Central memory CD4-positive, alpha-beta T cell (primary cell): Measurements from ENCODE around the gene OR1K1.
A peak's percentile ranks its signal among the peaks of the same experiment; 100 is the strongest.
"Not testable (repeated sequence)": the region's sequence is repeated elsewhere in the genome, so short reads cannot be mapped to it uniquely, and the experiment has no call there.

Experiments used
- DNase-seq: peaks from one replicate; pipeline ENCODE4 v3.0.0; 2022
- total RNA-seq, 3 experiments: gene quantifications; one replicate each; lab custom pipeline; 2026; lab: John Stamatoyannopoulos, UW

OR1K1 gene, protein sequence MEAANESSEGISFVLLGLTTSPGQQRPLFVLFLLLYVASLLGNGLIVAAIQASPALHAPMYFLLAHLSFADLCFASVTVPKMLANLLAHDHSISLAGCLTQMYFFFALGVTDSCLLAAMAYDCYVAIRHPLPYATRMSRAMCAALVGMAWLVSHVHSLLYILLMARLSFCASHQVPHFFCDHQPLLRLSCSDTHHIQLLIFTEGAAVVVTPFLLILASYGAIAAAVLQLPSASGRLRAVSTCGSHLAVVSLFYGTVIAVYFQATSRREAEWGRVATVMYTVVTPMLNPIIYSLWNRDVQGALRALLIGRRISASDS
- total RNA-seq = 0 reads per million in 3 experiments

DNA sequence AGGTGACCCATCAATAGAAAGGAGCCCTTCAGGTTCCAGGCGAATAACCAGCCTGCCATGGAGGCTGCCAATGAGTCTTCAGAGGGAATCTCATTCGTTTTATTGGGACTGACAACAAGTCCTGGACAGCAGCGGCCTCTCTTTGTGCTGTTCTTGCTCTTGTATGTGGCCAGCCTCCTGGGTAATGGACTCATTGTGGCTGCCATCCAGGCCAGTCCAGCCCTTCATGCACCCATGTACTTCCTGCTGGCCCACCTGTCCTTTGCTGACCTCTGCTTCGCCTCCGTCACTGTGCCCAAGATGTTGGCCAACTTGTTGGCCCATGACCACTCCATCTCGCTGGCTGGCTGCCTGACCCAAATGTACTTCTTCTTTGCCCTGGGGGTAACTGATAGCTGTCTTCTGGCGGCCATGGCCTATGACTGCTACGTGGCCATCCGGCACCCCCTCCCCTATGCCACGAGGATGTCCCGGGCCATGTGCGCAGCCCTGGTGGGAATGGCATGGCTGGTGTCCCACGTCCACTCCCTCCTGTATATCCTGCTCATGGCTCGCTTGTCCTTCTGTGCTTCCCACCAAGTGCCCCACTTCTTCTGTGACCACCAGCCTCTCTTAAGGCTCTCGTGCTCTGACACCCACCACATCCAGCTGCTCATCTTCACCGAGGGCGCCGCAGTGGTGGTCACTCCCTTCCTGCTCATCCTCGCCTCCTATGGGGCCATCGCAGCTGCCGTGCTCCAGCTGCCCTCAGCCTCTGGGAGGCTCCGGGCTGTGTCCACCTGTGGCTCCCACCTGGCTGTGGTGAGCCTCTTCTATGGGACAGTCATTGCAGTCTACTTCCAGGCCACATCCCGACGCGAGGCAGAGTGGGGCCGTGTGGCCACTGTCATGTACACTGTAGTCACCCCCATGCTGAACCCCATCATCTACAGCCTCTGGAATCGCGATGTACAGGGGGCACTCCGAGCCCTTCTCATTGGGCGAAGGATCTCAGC lies at the start of gene OR1K1:
Gene OR1K1, plus strand, starts transcription at position 58 of the 995 bp plus-strand sequence. Its CDS starts 0 bp downstream, at position 58.
- DNase-seq = no peak

- DNase-seq = no peak
Observed at GRCh38 chr9:122754825-122755224, 45.1 kb upstream of the OR1K1 start.

DNA sequence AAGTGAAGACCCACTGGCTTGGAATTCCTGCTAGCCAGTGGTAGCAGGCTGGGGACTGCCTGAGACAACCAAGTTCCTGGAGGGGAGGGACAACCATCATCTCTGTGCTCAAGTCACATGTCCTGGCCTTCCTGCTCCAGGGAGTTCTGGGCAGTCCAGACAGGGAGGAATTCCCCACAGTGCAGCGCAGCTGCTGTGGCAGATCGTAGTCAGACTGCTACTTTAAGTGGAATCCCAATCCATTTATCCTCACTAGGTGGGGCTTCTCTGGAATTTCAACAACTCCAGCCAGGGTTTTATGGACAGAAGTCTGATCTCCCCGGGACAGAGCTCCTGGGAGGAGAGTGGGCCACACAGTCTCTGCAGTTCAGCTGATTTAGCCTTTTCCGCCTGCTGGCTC lies 32.1 kb upstream of the OR1K1 start:
- no peak for DNase-seq

DNA sequence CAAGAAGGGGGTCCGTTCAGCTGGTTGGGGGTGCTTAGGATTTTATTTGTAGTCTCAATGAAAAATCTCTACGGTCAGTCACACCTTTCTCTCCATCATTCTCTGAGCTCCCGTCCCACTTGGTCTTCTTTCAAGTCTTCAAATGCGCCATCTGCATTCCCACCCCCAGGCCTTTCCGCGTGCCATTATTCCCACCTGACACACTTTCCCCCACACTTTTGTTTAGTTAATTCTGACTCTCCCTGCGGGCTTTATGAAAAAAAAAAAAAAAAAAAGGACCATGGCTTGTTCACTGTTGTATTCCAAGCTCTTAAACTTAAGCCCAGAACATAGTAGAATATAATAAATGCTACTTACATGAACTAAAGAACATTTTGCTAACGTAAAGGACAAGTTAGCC lies 22.9 kb upstream of the OR1K1 start:
- DNase-seq = no peak

DNA sequence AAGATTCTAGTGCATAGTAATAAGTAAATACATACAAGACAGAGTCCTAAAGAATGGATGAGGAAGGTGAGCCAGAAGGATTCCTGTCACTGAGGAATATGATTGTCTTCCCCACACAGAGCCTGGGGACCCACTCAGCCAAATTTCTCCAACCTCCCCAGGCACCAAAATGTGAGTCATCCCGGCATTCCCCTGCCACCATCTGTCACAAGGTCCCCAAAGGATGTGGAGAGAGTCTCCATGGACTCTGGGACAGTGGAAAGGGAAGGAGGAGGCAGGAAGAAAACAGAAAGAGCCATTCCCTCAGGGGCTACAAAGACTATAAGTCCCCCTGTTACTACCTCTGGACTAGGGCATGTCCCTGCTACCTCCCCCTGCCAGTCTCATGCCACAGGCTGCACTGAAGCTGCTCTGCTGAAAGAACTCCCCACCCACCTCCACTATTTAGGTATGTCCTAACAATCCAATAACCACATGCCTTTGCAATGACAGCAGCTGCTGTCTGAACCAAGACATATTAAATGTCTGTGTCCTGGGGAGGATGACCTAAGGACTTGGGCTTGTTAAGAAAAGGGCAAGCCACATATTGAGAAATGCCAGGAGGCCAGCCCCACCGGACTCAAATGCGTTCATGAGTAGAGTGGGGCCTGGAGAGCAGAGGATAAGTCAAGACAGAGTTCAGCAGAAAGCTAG lies 21.8 kb upstream of the OR1K1 start:
- no peak for DNase-seq

GRCh38 chr9:122779181-122779580 lies 20.7 kb upstream of the OR1K1 start:
- DNase-seq = no peak

- DNase-seq = no peak
Observed at GRCh38 chr9:122780026-122780425, 19.9 kb upstream of the OR1K1 start.

- no peak for DNase-seq
Observed at GRCh38 chr9:122781671-122782070, 18.3 kb upstream of the OR1K1 start.

DNA sequence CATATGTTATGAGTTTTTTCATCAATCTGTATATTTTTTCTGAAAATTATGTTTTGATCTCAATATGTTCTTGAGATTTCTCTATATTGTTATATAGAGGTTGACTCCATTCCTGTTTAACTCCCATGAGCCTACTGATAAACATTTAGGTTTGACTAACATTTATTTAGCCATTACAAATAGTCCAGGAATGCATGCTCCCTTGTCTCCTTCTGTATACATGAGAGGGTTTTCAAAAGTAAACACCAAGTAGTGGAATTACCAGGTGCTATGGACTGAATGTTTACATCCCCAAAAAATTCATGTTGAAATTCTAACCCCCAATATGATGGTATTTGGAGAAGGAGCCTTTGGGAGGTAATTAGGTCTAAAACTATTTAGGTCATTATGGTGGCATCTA lies 14.7 kb upstream of the OR1K1 start:
- DNase-seq = no peak

GRCh38 chr9:122786338-122786737 lies 13.6 kb upstream of the OR1K1 start:
- no peak for DNase-seq

DNA sequence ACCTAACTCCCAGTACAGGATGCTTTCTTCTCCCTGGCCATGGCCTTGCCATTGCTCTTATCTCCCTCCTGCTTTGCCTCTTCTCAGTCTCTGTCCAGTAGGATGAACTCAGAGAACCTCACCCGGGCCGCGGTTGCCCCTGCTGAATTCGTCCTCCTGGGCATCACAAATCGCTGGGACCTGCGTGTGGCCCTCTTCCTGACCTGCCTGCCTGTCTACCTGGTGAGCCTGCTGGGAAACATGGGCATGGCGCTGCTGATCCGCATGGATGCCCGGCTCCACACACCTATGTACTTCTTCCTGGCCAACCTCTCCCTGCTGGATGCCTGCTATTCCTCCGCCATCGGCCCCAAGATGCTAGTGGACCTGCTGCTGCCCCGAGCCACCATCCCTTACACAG lies 11.1 kb upstream of the OR1K1 start, which contains the start of gene OR5C1:
Gene OR5C1, plus strand, starts transcription at position 103 of the 400 bp plus-strand sequence. Its CDS starts 0 bp downstream, at position 103.
- DNase-seq = no peak

GRCh38 chr9:122789256-122790046 lies 10.5 kb upstream of the OR1K1 start:
- no peak for DNase-seq

GRCh38 chr9:122791872-122792669 lies 7.9 kb upstream of the OR1K1 start:
- no peak for DNase-seq

DNA sequence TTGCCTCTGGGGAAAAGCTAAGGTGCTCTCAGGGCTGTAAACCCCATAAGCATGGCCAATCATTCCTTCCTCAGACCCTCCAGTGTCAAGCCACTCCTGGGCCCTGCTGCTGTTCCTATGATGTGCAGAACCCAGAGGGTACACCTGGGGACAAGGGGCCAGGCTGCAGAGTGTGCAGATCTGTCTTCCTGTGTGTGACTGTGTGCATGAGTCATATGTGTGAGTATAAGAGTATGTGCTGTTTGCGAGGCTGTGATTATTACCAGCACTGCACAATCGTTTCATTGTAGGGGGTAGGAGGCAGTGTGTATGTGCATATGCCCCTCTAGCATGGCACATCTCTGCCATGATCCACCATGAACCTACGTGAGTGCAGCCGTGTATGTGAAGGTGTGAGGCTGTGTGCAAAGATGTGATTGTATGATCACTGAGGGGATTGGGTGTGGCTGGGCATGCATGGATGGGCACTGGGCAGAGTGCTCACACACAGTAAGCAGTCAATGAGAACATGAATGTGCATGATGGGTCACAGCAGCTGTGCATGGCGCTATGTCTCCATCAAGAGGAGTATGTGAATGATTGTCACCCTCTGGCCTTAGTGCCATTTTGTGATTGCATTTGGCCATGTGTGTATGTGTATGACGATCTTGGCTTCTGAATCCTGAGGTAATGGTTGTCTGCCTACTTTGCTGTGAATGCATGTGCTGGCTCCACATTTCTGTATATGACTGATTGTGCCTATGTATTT lies 2.4 kb upstream of the OR1K1 start:
- no peak for DNase-seq

- DNase-seq = no peak
Observed at GRCh38 chr9:122806661-122807060, 6.7 kb downstream of the OR1K1 start.

DNA sequence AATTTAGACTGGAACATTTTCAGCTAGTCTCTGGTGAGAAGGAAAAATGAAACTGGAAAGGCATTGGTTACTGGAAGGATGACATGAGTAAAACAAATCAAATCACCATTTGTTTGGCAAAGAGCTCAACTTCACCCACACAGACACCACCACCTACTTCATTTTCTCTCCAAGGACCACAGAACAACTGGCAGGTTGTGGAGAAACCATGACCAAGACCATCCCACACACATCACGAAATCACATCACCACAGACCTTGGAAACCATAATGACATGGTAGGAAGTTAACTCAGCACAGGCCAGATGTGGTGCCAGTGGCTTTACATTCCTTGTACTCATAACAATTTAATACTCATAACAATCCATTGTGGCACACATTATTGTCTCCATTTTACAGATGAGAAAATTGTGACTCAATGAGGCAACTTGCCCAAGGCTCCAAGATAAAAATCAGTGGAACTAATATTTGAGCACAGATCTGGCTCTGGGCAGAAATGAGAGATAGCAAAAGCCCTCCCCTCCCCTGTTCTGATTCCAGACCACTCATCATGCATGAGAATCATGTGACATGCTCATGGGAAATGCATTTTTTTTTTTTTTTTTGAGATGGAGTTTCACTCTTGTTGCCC lies 7.5 kb downstream of the OR1K1 start:
- DNase-seq = no peak

GRCh38 chr9:122808141-122808540 lies 8.2 kb downstream of the OR1K1 start:
- DNase-seq = no peak

- DNase-seq = not testable (repeated sequence)
Observed at GRCh38 chr9:122809261-122809660, 9.3 kb downstream of the OR1K1 start.

DNA sequence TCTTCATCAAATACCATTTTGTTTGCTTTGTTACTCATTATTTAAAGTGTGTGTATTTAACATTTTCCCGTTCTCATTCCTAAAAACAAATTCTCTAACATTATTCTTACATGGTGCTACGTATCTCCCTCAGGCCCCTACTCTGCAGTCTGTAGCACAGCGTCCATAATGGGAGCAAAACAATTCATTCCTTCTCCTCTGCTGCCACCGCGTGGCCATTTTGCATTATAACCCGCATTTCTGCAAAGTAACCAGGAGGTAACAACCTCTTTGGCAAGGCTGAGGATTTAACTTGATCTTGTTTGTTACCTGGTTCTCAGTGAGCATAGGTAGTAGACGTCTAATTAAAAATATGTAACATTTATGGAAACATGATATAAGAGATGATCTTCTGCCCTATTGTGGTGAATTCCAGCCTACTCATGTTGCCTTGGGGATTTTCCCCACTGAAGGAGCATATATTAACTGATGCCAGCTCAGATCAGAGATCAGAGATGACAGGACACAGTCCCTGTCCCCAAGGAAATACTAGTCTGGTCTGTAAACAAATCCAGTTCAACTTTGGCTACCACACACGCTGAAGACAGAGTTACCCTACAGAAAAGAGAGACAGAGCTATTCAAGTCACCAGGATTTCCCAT lies 10.5 kb downstream of the OR1K1 start:
- peak; percentile 64 for DNase-seq
